Measurements from ENCODE around the gene CRELD2.
A peak's percentile ranks its signal among the peaks of the same experiment; 100 is the strongest.

Gene CRELD2

GRCh38 chr22:49947296-49947622 is 28.8 kb downstream of the CRELD2 start:
- Histone ChIP-seq H2BK12ac (ENCODE audit: low read length) (peak overlapping the region; percentile 0), H3K79me1 (ENCODE audit: low read depth, low read length) (no peaks in the 10 kb centered on the region), H3K27ac (replicated peaks; ENCODE audit: low read length) (no peak overlapping the region), H2BK120ac (ENCODE audit: low read depth, low read length) (no peak overlapping the region), H3K23ac (ENCODE audit: low read depth, low read length, poor library complexity) (no peak overlapping the region), H3K4me3 (ENCODE audit: low read length in 2 of 2) (no peak overlapping the region), H3K4me1 (ENCODE audit: control insufficient read depth in 2 of 2, insufficient read depth in 1 of 2, low read depth in 1 of 2, low read length in 2 of 2) (peaks cover 24 to 38% of the 10 kb centered on the region in 2 donors), H3K4ac (ENCODE audit: low read length) (no peak overlapping the region), H3K9me3 (replicated peaks in 1 of 2; ENCODE audit: control insufficient read depth in 2 of 2, insufficient read depth in 1 of 2, low read depth in 1 of 2, low read length in 2 of 2) (no peaks in the 10 kb centered on the region), H3K14ac (ENCODE audit: low read length) (no peak overlapping the region), H3K18ac (ENCODE audit: low read length) (peak overlapping the region; percentile 31), H4K91ac (ENCODE audit: low read depth, low read length, poor library complexity) (no peak overlapping the region), H2BK5ac (ENCODE audit: low read length) (peak overlapping the region; percentile 82), H3K4me2 (ENCODE audit: insufficient read depth, low read length, poor library complexity, severe bottlenecking) (no peak overlapping the region), H2AFZ (ENCODE audit: low read length) (peak overlapping the region; percentile 80), H2AK5ac (ENCODE audit: low read depth, low read length) (peak overlapping the region; percentile 97), H3K36me3 (replicated peaks in 1 of 2; ENCODE audit: control insufficient read depth in 2 of 2, insufficient read depth in 2 of 2, low read length in 2 of 2) (no peaks in the 10 kb centered on the region), H4K8ac (ENCODE audit: low read depth, low read length) (peak overlapping the region; percentile 82), H3K27me3 (ENCODE audit: control insufficient read depth in 3 of 3, insufficient read depth in 3 of 3, low read depth in 1 of 3, low read length in 3 of 3) (no peaks in the 10 kb centered on the region), H2BK15ac (ENCODE audit: low read length) (peak overlapping the region; percentile 83), H3K9ac (ENCODE audit: low read depth, low read length, poor library complexity) (peak overlapping the region; percentile 53)
- no CpG with 5 or more reads among the region's 6 CpGs for WGBS, 2 donors (ENCODE audit: extremely low coverage in 2 of 2, insufficient read length in 2 of 2, insufficient replicate concordance in 1 of 2)
- DNase-seq (ENCODE audit: low spot score) = no peak

DNA sequence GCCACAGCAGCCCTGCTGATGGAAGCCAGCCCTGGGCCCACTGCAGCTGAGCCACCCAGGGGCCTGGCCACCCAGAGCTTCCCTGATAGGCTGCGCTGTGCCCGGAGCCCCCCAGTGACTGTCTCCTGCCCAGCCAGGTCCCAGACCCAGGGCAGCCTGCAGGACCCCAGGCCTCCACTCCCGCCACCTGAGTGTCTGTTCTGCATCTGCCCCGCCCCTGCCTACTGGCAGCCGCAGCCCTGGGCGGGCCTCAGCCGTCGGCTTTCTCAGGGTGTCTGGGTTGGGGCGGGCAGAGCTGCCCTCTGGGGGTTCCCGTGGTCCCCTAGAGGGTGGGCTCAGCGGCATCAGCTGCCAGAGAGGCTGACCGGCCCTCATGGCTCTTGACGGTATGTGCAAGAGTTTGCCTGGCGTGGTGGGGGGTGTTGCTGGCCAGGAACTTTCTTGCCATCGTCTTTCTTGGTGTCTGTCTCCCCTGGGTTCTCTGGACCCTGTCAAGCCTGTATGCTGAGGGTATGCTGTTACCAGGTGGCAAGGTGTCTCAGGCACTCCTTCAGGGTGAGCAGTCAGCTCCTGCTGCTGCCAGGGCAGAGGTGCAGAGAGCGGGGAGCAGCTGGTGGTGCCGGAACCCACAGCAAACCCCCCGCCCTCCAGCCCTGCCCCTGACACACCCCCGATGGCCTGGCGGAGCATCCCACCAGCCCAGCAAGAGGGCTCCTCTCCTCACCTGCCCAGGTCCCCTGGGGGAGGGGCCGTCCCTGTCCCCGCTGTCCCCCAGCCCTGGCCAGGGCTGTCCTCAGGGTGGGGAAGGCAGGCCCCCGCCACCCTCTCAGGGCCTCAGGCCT is 29.9 kb downstream of the CRELD2 start:
- H3K23ac ChIP-seq (ENCODE audit: low read depth, low read length, poor library complexity) = peak overlapping the region; percentile 20
- H3K27me3 ChIP-seq (ENCODE audit: control insufficient read depth in 3 of 3, insufficient read depth in 3 of 3, low read depth in 1 of 3, low read length in 3 of 3) = no peaks in the 10 kb centered on the region
- H2BK15ac ChIP-seq (ENCODE audit: low read length) = peak overlapping the region; percentile 83
- H3K4me3 ChIP-seq (ENCODE audit: low read length in 2 of 2) = no peak overlapping the region
- H4K8ac ChIP-seq (ENCODE audit: low read depth, low read length) = no peak overlapping the region
- H3K36me3 ChIP-seq (replicated peaks in 1 of 2; ENCODE audit: control insufficient read depth in 2 of 2, insufficient read depth in 2 of 2, low read length in 2 of 2) = no peaks in the 10 kb centered on the region
- H3K9ac ChIP-seq (ENCODE audit: low read depth, low read length, poor library complexity) = peak overlapping the region; percentile 21
- H3K4ac ChIP-seq (ENCODE audit: low read length) = peak overlapping the region; percentile 66
- peaks cover 27 to 45% of the 10 kb centered on the region in 2 donors for H3K4me1 ChIP-seq (ENCODE audit: control insufficient read depth in 2 of 2, insufficient read depth in 1 of 2, low read depth in 1 of 2, low read length in 2 of 2)
- no peak for DNase-seq (ENCODE audit: low spot score)
- WGBS, 2 donors (ENCODE audit: extremely low coverage in 2 of 2, insufficient read length in 2 of 2, insufficient replicate concordance in 1 of 2) = no CpG with 5 or more reads among the region's 23 CpGs
- peak overlapping the region; percentile 90 for H2BK12ac ChIP-seq (ENCODE audit: low read length)
- no peak overlapping the region for H3K27ac ChIP-seq (replicated peaks; ENCODE audit: low read length)
- peak overlapping the region; percentile 71 for H3K14ac ChIP-seq (ENCODE audit: low read length)
- no peak overlapping the region for H3K4me2 ChIP-seq (ENCODE audit: insufficient read depth, low read length, poor library complexity, severe bottlenecking)
- peak overlapping the region; percentile 80 for H3K18ac ChIP-seq (ENCODE audit: low read length)
- H4K91ac ChIP-seq (ENCODE audit: low read depth, low read length, poor library complexity) = no peak overlapping the region
- H2BK5ac ChIP-seq (ENCODE audit: low read length) = peak overlapping the region; percentile 82
- H2AK5ac ChIP-seq (ENCODE audit: low read depth, low read length) = peak overlapping the region; percentile 99
- H2BK120ac ChIP-seq (ENCODE audit: low read depth, low read length) = peak overlapping the region; percentile 81
- no peaks in the 10 kb centered on the region for H3K9me3 ChIP-seq (replicated peaks in 1 of 2; ENCODE audit: control insufficient read depth in 2 of 2, insufficient read depth in 1 of 2, low read depth in 1 of 2, low read length in 2 of 2)
- H2AFZ ChIP-seq (ENCODE audit: low read length) = no peak overlapping the region
- H3K79me1 ChIP-seq (ENCODE audit: low read depth, low read length) = no peaks in the 10 kb centered on the region

DNA sequence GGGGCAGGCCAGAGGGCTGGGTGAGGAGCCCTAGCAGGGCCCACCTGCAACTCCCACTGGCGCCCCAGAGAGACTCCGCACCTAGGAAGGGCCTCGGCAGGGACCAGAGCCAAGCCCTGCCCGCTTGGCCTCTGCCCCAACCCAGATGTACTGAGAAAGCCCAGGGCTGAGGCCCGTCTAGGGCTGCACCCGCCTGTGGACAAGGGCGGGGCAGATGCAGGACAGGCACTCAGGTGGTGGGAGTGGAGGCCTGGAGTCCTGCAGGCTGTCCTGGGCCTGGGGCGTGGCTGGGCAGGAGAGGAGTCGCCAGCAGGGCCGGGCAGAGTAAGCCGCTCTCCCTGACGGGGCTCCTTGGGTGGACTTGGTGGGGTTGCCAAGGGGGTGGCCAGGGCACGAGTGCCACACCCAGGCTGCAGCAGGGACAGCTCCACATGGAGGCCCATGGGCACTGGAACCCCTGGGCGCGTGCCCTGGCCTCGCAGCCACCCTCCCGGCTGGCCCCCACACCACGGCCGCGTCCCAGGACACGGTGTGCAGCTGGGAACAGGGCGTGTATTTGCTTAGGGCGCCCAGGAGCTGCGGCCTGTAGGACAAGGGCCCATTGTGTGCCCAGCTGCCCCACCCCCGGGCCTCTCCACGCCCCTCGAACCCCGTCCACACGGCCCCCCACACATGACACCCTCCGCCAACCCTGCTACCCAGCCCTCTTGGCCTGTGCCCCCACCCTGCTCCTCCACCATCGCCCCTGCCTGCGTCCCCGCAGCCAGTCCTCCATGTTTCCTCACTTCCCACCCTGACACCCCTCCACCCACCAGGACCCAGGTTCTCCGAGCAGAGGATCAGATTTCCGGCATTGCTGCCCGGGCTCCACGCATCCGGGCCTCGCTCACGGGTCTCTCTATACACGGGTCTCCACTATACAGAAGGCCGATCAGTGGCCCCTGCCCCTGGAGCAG is 30.8 kb downstream of the CRELD2 start:
- no peak for DNase-seq (ENCODE audit: low spot score)
- Histone ChIP-seq H3K9me3 (replicated peaks in 1 of 2; ENCODE audit: control insufficient read depth in 2 of 2, insufficient read depth in 1 of 2, low read depth in 1 of 2, low read length in 2 of 2) (no peaks in the 10 kb centered on the region), H2BK120ac (ENCODE audit: low read depth, low read length) (peak overlapping the region; percentile 81), H3K18ac (ENCODE audit: low read length) (peak overlapping the region; percentile 83), H2BK12ac (ENCODE audit: low read length) (peak overlapping the region; percentile 90), H3K79me1 (ENCODE audit: low read depth, low read length) (no peaks in the 10 kb centered on the region), H3K27ac (replicated peaks; ENCODE audit: low read length) (no peak overlapping the region), H2BK5ac (ENCODE audit: low read length) (peak overlapping the region; percentile 66), H3K23ac (ENCODE audit: low read depth, low read length, poor library complexity) (peak overlapping the region; percentile 20), H4K91ac (ENCODE audit: low read depth, low read length, poor library complexity) (peak overlapping the region; percentile 92), H3K9ac (ENCODE audit: low read depth, low read length, poor library complexity) (peak overlapping the region; percentile 77), H4K8ac (ENCODE audit: low read depth, low read length) (no peak overlapping the region), H2BK15ac (ENCODE audit: low read length) (peak overlapping the region; percentile 83), H3K4me2 (ENCODE audit: insufficient read depth, low read length, poor library complexity, severe bottlenecking) (peak overlapping the region; percentile 23), H2AFZ (ENCODE audit: low read length) (no peak overlapping the region), H3K14ac (ENCODE audit: low read length) (peak overlapping the region; percentile 89), H2AK5ac (ENCODE audit: low read depth, low read length) (peak overlapping the region; percentile 99), H3K4me3 (ENCODE audit: low read length in 2 of 2) (no peak overlapping the region), H3K36me3 (replicated peaks in 1 of 2; ENCODE audit: control insufficient read depth in 2 of 2, insufficient read depth in 2 of 2, low read length in 2 of 2) (no peaks in the 10 kb centered on the region), H3K4me1 (ENCODE audit: control insufficient read depth in 2 of 2, insufficient read depth in 1 of 2, low read depth in 1 of 2, low read length in 2 of 2) (peaks cover 27 to 47% of the 10 kb centered on the region in 2 donors), H3K4ac (ENCODE audit: low read length) (peak overlapping the region; percentile 66), H3K27me3 (ENCODE audit: control insufficient read depth in 3 of 3, insufficient read depth in 3 of 3, low read depth in 1 of 3, low read length in 3 of 3) (no peaks in the 10 kb centered on the region)
- no CpG with 5 or more reads among the region's 42 CpGs for WGBS, 2 donors (ENCODE audit: extremely low coverage in 2 of 2, insufficient read length in 2 of 2, insufficient replicate concordance in 1 of 2)

- peaks cover 27 to 47% of the 10 kb centered on the region in 2 donors for H3K4me1 ChIP-seq (ENCODE audit: control insufficient read depth in 2 of 2, insufficient read depth in 1 of 2, low read depth in 1 of 2, low read length in 2 of 2)
- H3K4me3 ChIP-seq (ENCODE audit: low read length in 2 of 2) = no peak overlapping the region
- H3K14ac ChIP-seq (ENCODE audit: low read length) = peak overlapping the region; percentile 82
- peak overlapping the region; percentile 84 for H2BK12ac ChIP-seq (ENCODE audit: low read length)
- DNase-seq (ENCODE audit: low spot score) = no peak
- no peak overlapping the region for H4K91ac ChIP-seq (ENCODE audit: low read depth, low read length, poor library complexity)
- peak overlapping the region; percentile 99 for H2AK5ac ChIP-seq (ENCODE audit: low read depth, low read length)
- H2BK15ac ChIP-seq (ENCODE audit: low read length) = peak overlapping the region; percentile 83
- H2BK5ac ChIP-seq (ENCODE audit: low read length) = peak overlapping the region; percentile 24
- H3K9ac ChIP-seq (ENCODE audit: low read depth, low read length, poor library complexity) = no peak overlapping the region
- no peaks in the 10 kb centered on the region for H3K79me1 ChIP-seq (ENCODE audit: low read depth, low read length)
- H3K36me3 ChIP-seq (replicated peaks in 1 of 2; ENCODE audit: control insufficient read depth in 2 of 2, insufficient read depth in 2 of 2, low read length in 2 of 2) = no peaks in the 10 kb centered on the region
- no peak overlapping the region for H3K27ac ChIP-seq (replicated peaks; ENCODE audit: low read length)
- peak overlapping the region; percentile 20 for H3K23ac ChIP-seq (ENCODE audit: low read depth, low read length, poor library complexity)
- H3K4me2 ChIP-seq (ENCODE audit: insufficient read depth, low read length, poor library complexity, severe bottlenecking) = peak overlapping the region; percentile 23
- H2BK120ac ChIP-seq (ENCODE audit: low read depth, low read length) = no peak overlapping the region
- H4K8ac ChIP-seq (ENCODE audit: low read depth, low read length) = no peak overlapping the region
- no peaks in the 10 kb centered on the region for H3K27me3 ChIP-seq (ENCODE audit: control insufficient read depth in 3 of 3, insufficient read depth in 3 of 3, low read depth in 1 of 3, low read length in 3 of 3)
- no peak overlapping the region for H2AFZ ChIP-seq (ENCODE audit: low read length)
- H3K18ac ChIP-seq (ENCODE audit: low read length) = peak overlapping the region; percentile 80
- no peak overlapping the region for H3K4ac ChIP-seq (ENCODE audit: low read length)
- no peaks in the 10 kb centered on the region for H3K9me3 ChIP-seq (replicated peaks in 1 of 2; ENCODE audit: control insufficient read depth in 2 of 2, insufficient read depth in 1 of 2, low read depth in 1 of 2, low read length in 2 of 2)
- no CpG with 5 or more reads among the region's 11 CpGs for WGBS, 2 donors (ENCODE audit: extremely low coverage in 2 of 2, insufficient read length in 2 of 2, insufficient replicate concordance in 1 of 2)
Measured at GRCh38 chr22:49949914-49950292, 31.5 kb downstream of the CRELD2 start.
